ENCODE data around the gene RASL10B. TPM values are rescaled to one million over a fixed set of nuclear protein-coding genes. Genes with fewer than 3 reads are reported as not detected.

RASL10B gene
- total RNA-seq, 1 experiment from 2014 or later, result 4.3 TPM

DNA sequence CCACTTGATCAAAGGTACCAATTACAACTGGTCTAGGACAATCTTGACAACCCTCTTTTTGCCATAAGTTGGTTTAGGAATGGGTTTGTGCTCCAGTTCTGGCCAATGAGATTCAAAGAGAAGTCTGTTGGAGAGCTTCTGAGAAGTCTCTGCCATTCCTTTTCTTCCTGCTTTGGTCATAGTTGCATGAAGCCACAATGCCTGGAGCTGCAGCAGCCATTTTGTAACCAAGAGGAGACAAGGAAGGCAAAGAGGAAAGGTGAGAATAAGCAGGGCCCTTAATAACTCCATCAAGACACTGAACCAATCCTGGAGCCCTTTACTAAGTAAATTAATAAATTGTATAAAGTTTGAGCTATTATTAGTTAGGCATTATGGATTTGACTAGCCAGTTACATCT lies 25.8 kb downstream of the RASL10B start:
- no TSS peak for BruUV-seq (replicated peaks)
- intact Hi-C loops (cut with micrococcal nuclease; ENCODE audit: unreplicated experiment), result no loop called here

DNA sequence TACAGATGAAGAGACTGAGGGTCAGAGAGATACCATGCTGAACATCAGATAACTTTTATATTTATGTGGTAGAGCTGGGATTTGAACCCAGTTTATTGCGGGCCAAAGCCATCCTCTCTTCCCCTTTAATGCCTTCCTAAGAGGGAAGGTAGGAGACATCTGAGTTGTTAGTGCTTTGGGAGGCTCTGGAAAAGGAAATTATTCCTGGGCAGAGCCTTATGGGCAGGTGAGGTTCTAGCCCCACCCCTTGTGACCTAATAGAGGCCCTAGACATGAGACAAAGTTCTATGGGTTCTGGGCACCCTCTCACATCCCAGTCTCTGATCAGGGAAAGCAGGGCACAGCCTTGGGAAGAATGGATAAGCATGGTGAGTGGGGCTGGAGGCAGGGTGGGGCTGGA lies 29.1 kb downstream of the RASL10B start, which contains the start of gene C17orf50:
Gene C17orf50 (plus strand): TSS at position 301 of the 400 bp plus-strand sequence. CDS start 55 bp downstream, at position 356.
- H3K9me3 ChIP-seq (ENCODE audit: control insufficient read depth, insufficient read depth, low read depth, low read length), result no peaks in the 10 kb centered on the region
- TF ChIP-seq REST (IDR thresholded peaks at IDR 0.05; ENCODE audit: insufficient read depth in 1 of 2, low read depth in 2 of 2, low read length in 1 of 2) (no peak), TCF7L2 (IDR thresholded peaks at IDR 0.05; ENCODE audit: low read depth, low read length) (no peak), POLR2AphosphoS5 (IDR thresholded peaks at IDR 0.05; ENCODE audit: low read depth, low read length) (no peak), SIN3A (IDR thresholded peaks at IDR 0.05; ENCODE audit: borderline replicate concordance, insufficient read depth, low read depth, low read length) (no peak), CTCF (IDR thresholded peaks at IDR 0.05) (no peak)
- peaks cover 4% of the 10 kb centered on the region; the same call in 1 of the 2 replicates for H3K4me1 ChIP-seq (ENCODE audit: control insufficient read depth, insufficient read depth, low read length)
- H3K27ac ChIP-seq (ENCODE audit: low read length), result no peak within 1 kb of the TSS
- ChIA-PET POLR2A (interaction anchor here (0.7 kb wide), 1 partner anchor 153 kb away, joined by 5 read pairs; no protein-coding TSS in a partner anchor), CTCF (no interaction called here)
- no peaks in the 10 kb centered on the region for H3K36me3 ChIP-seq (ENCODE audit: control insufficient read depth, insufficient read depth, low read length)
- no TSS peak for BruUV-seq (replicated peaks)
- no peak within 1 kb of the TSS for H3K4me3 ChIP-seq (ENCODE audit: low read depth in 2 of 2, low read length in 2 of 2)
- H3K27me3 ChIP-seq (ENCODE audit: control insufficient read depth, insufficient read depth, low read length), result no peaks in the 10 kb centered on the region
- in situ Hi-C loops (cut with HindIII; ENCODE audit: low pct_unique_long_range_greater_than_20kb, low sequenced_read_pairs), result no loop called here
- intact Hi-C loops (cut with micrococcal nuclease; ENCODE audit: unreplicated experiment), result no loop called here
- ATAC-seq, result no peak
- DNase-seq (ENCODE audit: low read depth, low spot score), result no peak

More for the DNA sequence above, 25.8 kb downstream of the RASL10B start:
- DNase-seq (ENCODE audit: low read depth, low spot score) (no peak), ATAC-seq (no peak)
- in situ Hi-C loops (cut with HindIII; ENCODE audit: low pct_unique_long_range_greater_than_20kb, low sequenced_read_pairs), result no loop called here
- no peaks in the 10 kb centered on the region for H3K36me3 ChIP-seq (ENCODE audit: control insufficient read depth, insufficient read depth, low read length)
- H3K4me1 ChIP-seq (ENCODE audit: control insufficient read depth, insufficient read depth, low read length), result no peaks in the 10 kb centered on the region; the same call in 1 of the 2 replicates
- H3K27ac ChIP-seq (ENCODE audit: low read length), result no peak overlapping the region
- ChIA-PET POLR2A (no interaction called here), CTCF (no interaction called here)
- no peak overlapping the region for H3K4me3 ChIP-seq (ENCODE audit: low read depth in 2 of 2, low read length in 2 of 2)
- H3K27me3 ChIP-seq (ENCODE audit: control insufficient read depth, insufficient read depth, low read length), result no peaks in the 10 kb centered on the region
- H3K9me3 ChIP-seq (ENCODE audit: control insufficient read depth, insufficient read depth, low read depth, low read length), result no peaks in the 10 kb centered on the region
- TF ChIP-seq CTCF (IDR thresholded peaks at IDR 0.05) (no peak), SIN3A (IDR thresholded peaks at IDR 0.05; ENCODE audit: borderline replicate concordance, insufficient read depth, low read depth, low read length) (no peak), REST (IDR thresholded peaks at IDR 0.05; ENCODE audit: insufficient read depth in 1 of 2, low read depth in 2 of 2, low read length in 1 of 2) (no peak), TCF7L2 (IDR thresholded peaks at IDR 0.05; ENCODE audit: low read depth, low read length) (no peak), POLR2AphosphoS5 (IDR thresholded peaks at IDR 0.05; ENCODE audit: low read depth, low read length) (no peak)

Data from Panc1 (cell line).